Hepatocyte (in vitro differentiated cells): Measurements from ENCODE around the gene FIS1.

ENCODE experiments used
- EZH2 ChIP-seq: fragments of 200-600 bp; sonication (generic); IDR thresholded peaks from 2 replicates; pipeline ENCODE4 v1.6.1; 2016; ENCODE audit warnings: antibody characterized with exemption, mild to moderate bottlenecking, borderline replicate concordance
- EZH2phosphoT487 ChIP-seq: fragments of 200-600 bp; sonication (generic); IDR thresholded peaks from one replicate; pipeline ENCODE4 v1.6.1; 2018; ENCODE audit warnings: antibody characterized with exemption, mild to moderate bottlenecking, low read depth, moderate library complexity; ENCODE audit not compliant: unreplicated experiment, severe bottlenecking
- TF ChIP-seq, protein P1 (sequence below): fragments of 200-600 bp; sonication (generic); IDR thresholded peaks from 2 replicates; pipeline ENCODE4 v1.5.1; 2016; ENCODE audit warnings: antibody characterized with exemption, mild to moderate bottlenecking; ENCODE audit not compliant: poor library complexity

DNA sequence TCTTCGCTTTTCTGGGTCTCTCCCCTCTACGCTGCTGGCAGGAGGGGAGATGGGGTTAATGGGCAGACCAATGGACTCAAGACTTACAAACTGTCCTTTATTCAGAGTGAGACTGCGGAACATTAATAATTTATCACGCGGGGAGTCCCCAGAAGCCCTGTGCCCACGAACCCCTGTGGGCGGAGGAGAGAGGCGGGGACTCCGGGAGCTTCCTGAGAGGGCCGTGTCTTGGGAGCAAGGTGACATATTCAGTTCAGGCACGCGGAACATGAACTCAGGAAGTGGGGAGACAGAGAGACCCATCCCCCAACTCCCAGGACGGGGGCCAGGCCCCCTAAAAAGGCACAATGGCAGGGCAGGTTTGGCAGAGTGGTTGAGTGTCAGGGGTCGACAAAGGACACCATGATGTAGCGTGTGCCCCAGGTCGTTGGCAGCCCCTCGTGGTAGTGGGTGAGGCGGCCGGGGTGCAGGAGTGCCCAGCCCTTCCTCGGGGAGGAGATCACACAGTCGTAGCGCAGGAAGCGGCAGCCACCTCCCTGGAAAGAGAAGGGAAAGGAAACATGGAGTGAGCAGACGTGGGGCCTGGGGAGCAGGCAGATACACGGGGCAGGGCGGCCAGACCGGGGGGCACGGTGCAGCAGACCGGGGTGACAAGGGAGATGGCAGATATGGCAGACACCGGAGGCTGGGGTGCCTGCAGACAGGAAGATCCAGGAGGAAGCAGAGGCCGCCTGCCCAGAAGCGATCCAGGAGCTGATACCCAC is 38.8 kb downstream of the FIS1 start:
- TF ChIP-seq, protein P1, sequence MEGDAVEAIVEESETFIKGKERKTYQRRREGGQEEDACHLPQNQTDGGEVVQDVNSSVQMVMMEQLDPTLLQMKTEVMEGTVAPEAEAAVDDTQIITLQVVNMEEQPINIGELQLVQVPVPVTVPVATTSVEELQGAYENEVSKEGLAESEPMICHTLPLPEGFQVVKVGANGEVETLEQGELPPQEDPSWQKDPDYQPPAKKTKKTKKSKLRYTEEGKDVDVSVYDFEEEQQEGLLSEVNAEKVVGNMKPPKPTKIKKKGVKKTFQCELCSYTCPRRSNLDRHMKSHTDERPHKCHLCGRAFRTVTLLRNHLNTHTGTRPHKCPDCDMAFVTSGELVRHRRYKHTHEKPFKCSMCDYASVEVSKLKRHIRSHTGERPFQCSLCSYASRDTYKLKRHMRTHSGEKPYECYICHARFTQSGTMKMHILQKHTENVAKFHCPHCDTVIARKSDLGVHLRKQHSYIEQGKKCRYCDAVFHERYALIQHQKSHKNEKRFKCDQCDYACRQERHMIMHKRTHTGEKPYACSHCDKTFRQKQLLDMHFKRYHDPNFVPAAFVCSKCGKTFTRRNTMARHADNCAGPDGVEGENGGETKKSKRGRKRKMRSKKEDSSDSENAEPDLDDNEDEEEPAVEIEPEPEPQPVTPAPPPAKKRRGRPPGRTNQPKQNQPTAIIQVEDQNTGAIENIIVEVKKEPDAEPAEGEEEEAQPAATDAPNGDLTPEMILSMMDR, result no peak
- TF ChIP-seq EZH2 (no peak), EZH2phosphoT487 (no peak)
